NCI-H1105 treated with DMSO at 0.1 percent for 48 hours (cell line): ENCODE results near the gene KIRREL1.

Experiments used
- DNase-seq: peaks from one replicate; lab custom pipeline; 2025; lab: John Stamatoyannopoulos, UW

Gene KIRREL1

GRCh38 chr1:158146165-158146564 is 152.7 kb downstream of the KIRREL1 start:
- no peak for DNase-seq

- DNase-seq, result no peak
These were observed 153.3 kb downstream of the KIRREL1 start for GRCh38 chr1:158146739-158147138.

- no peak for DNase-seq
These were observed 154.0 kb downstream of the KIRREL1 start for GRCh38 chr1:158147401-158147800.

- DNase-seq, result no peak
These were observed 154.4 kb downstream of the KIRREL1 start for GRCh38 chr1:158147869-158148268.

- no peak for DNase-seq
These were observed 155.0 kb downstream of the KIRREL1 start for GRCh38 chr1:158148468-158148867.

GRCh38 chr1:158149175-158149574 is 155.7 kb downstream of the KIRREL1 start:
- no peak for DNase-seq
